ENCODE measurements around the gene CEP295NL.

The CEP295NL gene

GRCh38 chr17:78840780-78841611 is 62.0 kb downstream of the CEP295NL start, which contains the start of gene USP36:
USP36 (minus strand) TSS chr17:78840814; CDS start chr17:78836363, 4,451 bp downstream.
- Histone ChIP-seq H2AFZ (ENCODE audit: low read depth, low read length) (no peak within 1 kb of the TSS), H3K9ac (ENCODE audit: low read length) (peak within 1 kb of the TSS; percentile 92), H3K79me2 (ENCODE audit: low read length) (peaks cover 53% of the 10 kb centered on the region), H3K4me1 (ENCODE audit: low read length) (peaks cover 17% of the 10 kb centered on the region), H3K27ac (ENCODE audit: low read length) (peak within 1 kb of the TSS; percentile 61), H3K36me3 (replicated peaks; ENCODE audit: low read depth, low read length) (peaks cover 20% of the 10 kb centered on the region), H3K4me2 (ENCODE audit: low read length) (peak within 1 kb of the TSS; percentile 97), H4K20me1 (ENCODE audit: insufficient read depth, low read length) (peaks cover 29% of the 10 kb centered on the region), H3K27me3 (ENCODE audit: low read depth, low read length) (no peaks in the 10 kb centered on the region), H3K4me3 (ENCODE audit: low read length) (peak within 1 kb of the TSS; percentile 80), H3K9me3 (ENCODE audit: insufficient read depth, low read length) (no peaks in the 10 kb centered on the region)
- TF ChIP-seq EZH2phosphoT487 (IDR thresholded peaks at IDR 0.05; ENCODE audit: low read depth) (no peak), CTCF (IDR thresholded peaks at IDR 0.05; ENCODE audit: low read depth, low read length) (no peak)
